RWPE1 (cell line): ENCODE measurements around the gene UGT1A8.

ENCODE experiments used
- CTCF ChIA-PET: fragments of 350-600 bp; sonication (Branson Sonifier 250); formaldehyde crosslinking; extraction: SDS; loops from one replicate; lab custom pipeline; 2021; lab: Yijun Ruan, JAX
- POLR2A ChIA-PET: fragments of 400-600 bp; formaldehyde crosslinking; extraction: SDS; loops from one replicate; lab custom pipeline; 2020; ENCODE audit warnings: antibody characterized with exemption; ENCODE audit not compliant: low non-redundant PET; lab: Yijun Ruan, JAX
- DNase-seq: peaks from one replicate; pipeline ENCODE4 v3.0.0; 2012; ENCODE audit warnings: low spot score
- H3K27ac ChIP-seq: fragments of 450-650 bp; 2 replicates; pipeline ENCODE4 v1.5.1; 2017
- CTCF ChIP-seq: fragments of 450-650 bp; conservative IDR thresholded peaks from 2 replicates; pipeline ENCODE4 v1.5.1; 2017; ENCODE audit warnings: low read depth, mild to moderate bottlenecking

The UGT1A8 gene

GRCh38 chr2:233779722-233780121, 162.3 kb downstream of the UGT1A8 start:
- ChIA-PET CTCF (interaction anchor here (0.6 kb wide), 1 partner anchor 332 kb away, joined by 5 read pairs; no protein-coding TSS in a partner anchor), POLR2A (no interaction called here)
- no peak overlapping the region for H3K27ac ChIP-seq
- DNase-seq, result no peak
- no peak for TF ChIP-seq CTCF

GRCh38 chr2:233780771-233781170, 163.3 kb downstream of the UGT1A8 start:
- CTCF ChIA-PET, result no interaction called here
- POLR2A ChIA-PET, result no interaction called here
- TF ChIP-seq CTCF, result no peak
- no peak for DNase-seq
- H3K27ac ChIP-seq, result no peak overlapping the region

GRCh38 chr2:233789554-233789953, 172.1 kb downstream of the UGT1A8 start:
- no peak overlapping the region for H3K27ac ChIP-seq
- ChIA-PET POLR2A (no interaction called here), CTCF (no interaction called here)
- no peak for DNase-seq
- no peak for TF ChIP-seq CTCF

- no peak overlapping the region for H3K27ac ChIP-seq
- DNase-seq, result no peak
- POLR2A ChIA-PET, result no interaction called here
- TF ChIP-seq CTCF, result no peak
- CTCF ChIA-PET, result interaction anchor here (0.8 kb wide), 1 partner anchor 13 kb away, joined by 3 read pairs; no protein-coding TSS in a partner anchor
These were observed 173.9 kb downstream of the UGT1A8 start for GRCh38 chr2:233791151-233791882.

- ChIA-PET POLR2A (no interaction called here), CTCF (no interaction called here)
- no peak overlapping the region for H3K27ac ChIP-seq
- no peak for TF ChIP-seq CTCF
- DNase-seq, result no peak
These were observed 174.5 kb downstream of the UGT1A8 start for GRCh38 chr2:233791883-233792329.

- no peak for TF ChIP-seq CTCF
- CTCF ChIA-PET, result no interaction called here
- POLR2A ChIA-PET, result no interaction called here
- DNase-seq, result no peak
- no peak overlapping the region for H3K27ac ChIP-seq
These were observed 175.3 kb downstream of the UGT1A8 start for GRCh38 chr2:233792720-233793119.
